Adrenal gland (tissue), 12 donors: Measurements from ENCODE around the gene TBC1D16. TPM values are rescaled to one million over a fixed set of nuclear protein-coding genes. Genes with fewer than 3 reads are reported as not detected.
A peak's percentile ranks its signal among the peaks of the same experiment; 100 is the strongest.

Source experiments
- DNase-seq, 7 donors: peaks; one replicate each; pipeline ENCODE4 v3.0.0-alpha.2; 2019 to 2020
- H3K27ac ChIP-seq, 5 donors: fragments of 200-600 bp; sonication (generic) in 4 of 5; 1 replicate in 3 of 5; 2 replicates in 2 of 5; pipeline versions ENCODE4 v1.5.1 to v1.8.0; 2016 to 2020; ENCODE audit warnings: mild to moderate bottlenecking in 1 of 5
- H3K27me3 ChIP-seq: fragments of 200-600 bp; 2 replicates; pipeline ENCODE4 v1.8.0; 2021
- H3K36me3 ChIP-seq, 2 donors: fragments of 200-600 bp; replicated peaks in 1 of 2; 1 replicate in 1 of 2; 2 replicates in 1 of 2; pipeline versions ENCODE4 v1.5.1 to v1.8.0; 2018 to 2022
- H3K4me1 ChIP-seq, 2 donors: fragments of 200-600 bp; replicated peaks in 1 of 2; 1 replicate in 1 of 2; 2 replicates in 1 of 2; pipeline versions ENCODE4 v1.5.1 to v1.8.0; 2018 to 2021
- H3K4me3 ChIP-seq, 4 donors: fragments of 200-600 bp; sonication (generic) in 3 of 4; one replicate each; pipeline ENCODE4 v1.5.1; 2016 to 2018
- H3K9me3 ChIP-seq, 3 donors: fragments of 200-600 bp; sonication (generic) in 1 of 3; replicated peaks in 1 of 3; 1 replicate in 2 of 3; 2 replicates in 1 of 3; pipeline versions ENCODE4 v1.5.1 to v1.8.0; 2016 to 2021
- POLR2A ChIP-seq, 2 donors: fragments of 450-650 bp; IDR thresholded peaks; one replicate each; pipeline ENCODE4 v1.6.1; 2017; ENCODE audit warnings: antibody characterized with exemption in 2 of 2, mild to moderate bottlenecking in 2 of 2, moderate library complexity in 1 of 2
- WGBS, 4 donors: extraction: QIAGEN DNeasy Blood & Tissue Kit in 2 of 4; methylation state at CpG; one replicate each; pipeline versions ENCODE4 v1.1.5 to v1.1.7; 2013 to 2017; 5-methylcytosine and 5-hydroxymethylcytosine counted together
- intact Hi-C, 2 donors: fragments of 100-400 bp; cut with DNase I; formaldehyde crosslinking; loops; one replicate each; pipeline versions ENCODE4 v1.14.1 to v1.15.0; 2022 to 2023
- polyA plus RNA-seq, 3 donors: library from polyadenylated mRNA; stranded (reverse); fragments of 200-250 nt in 2 of 3; fragments of 350-450 nt in 1 of 3; fragmentation: Illumina TruSeq in 1 of 3; extraction: RNeasy Lipid Tissue Mini Kit (QIAGEN cat#74804) in 1 of 3; gene quantifications; one replicate each; pipeline ENCODE4 v1.2.3, GENCODE V29; 2013 to 2014
- total RNA-seq, 9 donors: library from RNA; depleted of rRNA in 4 of 9; stranded (reverse); fragments of >200 nt in 4 of 9; fragments of 120-200 nt in 1 of 9; fragmentation: NEBNext Ultra II Directional in 1 of 9; extraction: Animal tissue kit (Norgen Biotek cat#: 25700) in 1 of 9; gene quantifications; one replicate each; pipeline versions ENCODE4 v1.1.0 to v1.2.4, GENCODE V29; 2013 to 2023
- TF ChIP-seq, protein P1 (sequence below), 6 experiments: fragments of 450-650 bp in 4 of 6; fragments of 200-600 bp in 2 of 6; sonication (generic) in 1 of 6; IDR thresholded peaks; 1 replicate in 5 of 6; 2 replicates in 1 of 6; pipeline versions ENCODE4 v1.5.1 to v1.8.0; 2016 to 2021; ENCODE audit warnings: antibody characterized with exemption in 6 of 6, mild to moderate bottlenecking in 2 of 6, moderate library complexity in 1 of 6
- donor health status: healthy with polysubstance abuse.
- donor health status: Bipolar disorder and iron deficiency.
- donor health status: DM: yes; HTN: yes; CAD: no.
- donor health status: DM: no; HTN: no; CAD: no.
- donor health status: DM: no; HTN: no; CAD: no.
- donor health status: DM: yes; HTN: yes; CAD: no.

The TBC1D16 gene
- total and polyA plus RNA-seq, 12 donors, result 4.2 to 62.5 (median 29.5) TPM

DNA sequence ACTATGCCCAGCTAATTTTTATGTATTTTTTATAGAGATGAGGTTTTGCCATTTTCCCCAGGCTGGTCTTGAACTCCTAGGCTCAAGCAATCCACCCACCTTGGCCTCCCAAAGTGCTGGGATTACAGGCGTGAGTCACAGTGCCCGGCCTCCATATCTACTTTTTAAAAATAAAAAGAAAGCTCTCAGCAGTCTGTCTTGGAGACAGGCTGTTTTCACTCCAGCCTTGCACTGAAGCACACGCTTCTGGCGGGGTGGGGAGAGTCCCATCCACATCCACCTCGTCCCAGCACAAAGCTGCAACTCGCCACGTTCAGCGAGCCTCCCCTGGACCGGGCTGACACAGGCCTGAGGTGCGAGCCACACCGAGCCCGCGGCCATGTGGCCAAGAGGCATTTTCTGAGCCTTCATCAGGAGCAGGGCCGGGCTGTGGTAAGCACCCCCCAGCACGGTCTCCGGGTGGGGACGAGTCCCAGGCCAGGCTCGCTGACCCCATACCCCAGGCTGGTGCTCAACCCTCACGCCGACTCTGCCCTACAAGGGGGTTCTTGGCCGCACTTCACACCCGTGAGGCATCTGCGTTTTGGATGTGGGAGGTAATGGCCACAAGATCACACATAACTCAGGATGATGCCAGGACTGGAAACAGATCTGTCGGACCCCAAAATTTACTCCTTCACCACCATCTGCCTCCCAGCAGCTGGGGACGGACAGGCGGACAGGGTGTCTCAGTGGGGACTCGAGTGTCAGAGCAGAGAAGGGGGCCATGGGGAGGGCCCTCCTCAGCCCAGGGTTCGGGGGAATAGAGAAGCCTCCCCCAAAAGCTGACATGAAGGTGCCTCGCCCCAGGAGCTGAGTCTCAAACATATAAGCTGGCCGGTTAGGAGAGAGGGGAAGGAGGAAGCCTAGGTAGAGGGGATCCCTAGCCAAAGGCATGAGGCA, 28.6 kb downstream of the TBC1D16 start:
- 91 to 94% (median 92%) methylated on average over 18 to 30 of the region's 30 CpGs for WGBS, 4 donors
- no peak for TF ChIP-seq POLR2A (IDR thresholded peaks at IDR 0.05)
- TF ChIP-seq, protein P1, sequence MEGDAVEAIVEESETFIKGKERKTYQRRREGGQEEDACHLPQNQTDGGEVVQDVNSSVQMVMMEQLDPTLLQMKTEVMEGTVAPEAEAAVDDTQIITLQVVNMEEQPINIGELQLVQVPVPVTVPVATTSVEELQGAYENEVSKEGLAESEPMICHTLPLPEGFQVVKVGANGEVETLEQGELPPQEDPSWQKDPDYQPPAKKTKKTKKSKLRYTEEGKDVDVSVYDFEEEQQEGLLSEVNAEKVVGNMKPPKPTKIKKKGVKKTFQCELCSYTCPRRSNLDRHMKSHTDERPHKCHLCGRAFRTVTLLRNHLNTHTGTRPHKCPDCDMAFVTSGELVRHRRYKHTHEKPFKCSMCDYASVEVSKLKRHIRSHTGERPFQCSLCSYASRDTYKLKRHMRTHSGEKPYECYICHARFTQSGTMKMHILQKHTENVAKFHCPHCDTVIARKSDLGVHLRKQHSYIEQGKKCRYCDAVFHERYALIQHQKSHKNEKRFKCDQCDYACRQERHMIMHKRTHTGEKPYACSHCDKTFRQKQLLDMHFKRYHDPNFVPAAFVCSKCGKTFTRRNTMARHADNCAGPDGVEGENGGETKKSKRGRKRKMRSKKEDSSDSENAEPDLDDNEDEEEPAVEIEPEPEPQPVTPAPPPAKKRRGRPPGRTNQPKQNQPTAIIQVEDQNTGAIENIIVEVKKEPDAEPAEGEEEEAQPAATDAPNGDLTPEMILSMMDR (IDR thresholded peaks at IDR 0.05), result no peak

DNA sequence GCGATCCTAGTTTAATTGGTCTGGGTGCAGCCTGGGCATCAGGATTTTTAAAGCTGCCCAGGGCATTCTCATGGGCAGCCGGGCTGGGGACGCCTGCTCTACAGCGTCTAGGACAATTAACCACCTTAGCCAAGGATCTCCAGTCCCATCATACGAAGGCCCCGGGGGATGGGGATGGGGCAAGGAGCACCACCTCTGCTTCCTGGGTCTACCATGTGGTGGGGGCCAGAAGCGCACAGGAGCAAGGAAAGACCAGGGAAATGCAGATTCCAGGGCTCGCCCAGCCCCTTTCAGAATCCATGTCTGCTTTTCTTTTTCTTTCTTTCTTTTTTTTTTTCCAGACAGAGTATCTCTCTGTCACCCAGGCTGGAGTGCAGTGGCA, 29.3 kb downstream of the TBC1D16 start:
- Histone ChIP-seq H3K9me3 (no peaks in the 10 kb centered on the region), H3K4me1 (peaks cover 0 to 8% of the 10 kb centered on the region in 2 donors), H3K27me3 (no peaks in the 10 kb centered on the region), H3K4me3 (no peak overlapping the region), H3K36me3 (peaks cover 0 to 14% of the 10 kb centered on the region in 2 donors), H3K27ac (no peak overlapping the region)
- DNase-seq, result no peak
- TF ChIP-seq POLR2A (IDR thresholded peaks at IDR 0.05), result no peak
- TF ChIP-seq, protein P1 (IDR thresholded peaks at IDR 0.05), result no peak
- 48 to 57% (median 51%) methylated on average over 8 of the region's 8 CpGs for WGBS, 4 donors
- intact Hi-C loops, result loop anchor here in 1 of 2 donors (5.0 kb wide), 1 partner anchor 76 kb away; no protein-coding TSS in a partner anchor

More for the DNA sequence above, 28.6 kb downstream of the TBC1D16 start:
- H3K4me3 ChIP-seq, result no peak overlapping the region
- no peak for DNase-seq
- H3K9me3 ChIP-seq, result no peaks in the 10 kb centered on the region
- H3K27ac ChIP-seq, result no peak overlapping the region
- intact Hi-C loops, result loop anchor here in 1 of 2 donors (5.0 kb wide), 1 partner anchor 75 kb away; no protein-coding TSS in a partner anchor
- no peaks in the 10 kb centered on the region for H3K27me3 ChIP-seq
- peaks cover 0 to 14% of the 10 kb centered on the region in 2 donors for H3K36me3 ChIP-seq
- H3K4me1 ChIP-seq, result peaks cover 0 to 8% of the 10 kb centered on the region in 2 donors

DNA sequence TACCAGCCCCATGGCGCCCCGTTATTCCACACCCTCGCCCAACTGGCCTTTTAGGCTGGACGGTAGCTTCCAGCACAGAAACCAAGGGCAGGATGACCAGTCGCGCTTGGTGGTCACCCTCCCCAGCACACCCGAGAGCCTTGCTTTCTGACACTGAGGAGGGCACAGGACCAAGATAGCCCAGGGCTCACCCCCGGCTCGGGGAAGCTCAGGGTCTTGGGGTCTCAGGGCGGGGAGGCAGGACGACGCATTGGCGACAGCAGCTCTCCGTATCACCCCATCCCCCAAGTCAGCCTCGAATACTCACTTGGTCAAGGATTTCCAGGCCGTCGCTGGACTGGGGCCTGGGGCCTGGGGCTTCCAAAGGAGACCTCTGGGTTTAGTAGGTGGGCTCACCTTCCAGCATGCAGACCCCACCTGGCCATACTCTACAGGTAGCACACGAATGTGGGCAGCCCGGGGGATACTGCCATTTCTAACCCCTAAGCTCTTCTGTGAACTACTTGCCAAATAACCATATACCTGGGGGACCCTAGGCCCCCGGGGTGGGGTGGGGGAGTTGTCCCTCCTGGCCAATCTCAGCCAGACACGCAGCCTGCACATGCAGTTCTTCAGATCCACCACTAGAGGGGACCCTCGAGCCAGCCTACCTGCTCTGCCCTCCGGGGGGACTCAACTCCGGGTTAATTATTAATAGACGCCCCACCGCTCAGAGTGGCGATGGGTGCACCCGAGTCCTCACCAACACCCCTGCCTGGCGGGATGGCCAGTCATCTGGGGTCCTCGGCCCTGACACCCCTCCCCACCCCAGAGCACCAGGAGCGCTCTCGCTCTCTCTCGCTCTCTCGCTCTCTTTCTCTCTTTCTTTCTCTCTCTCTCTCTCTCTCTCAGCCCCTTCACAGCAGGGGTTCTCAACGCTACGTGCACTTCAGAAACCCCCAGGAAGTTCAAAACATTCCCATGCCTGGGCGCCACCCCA, 30.0 kb downstream of the TBC1D16 start:
- TF ChIP-seq, protein P1 (IDR thresholded peaks at IDR 0.05), result peak; percentile 80 to 98 (median 91)
- no peak for TF ChIP-seq POLR2A (IDR thresholded peaks at IDR 0.05)
- Histone ChIP-seq H3K4me3 (peak overlapping the region in 1 of 4 donors; percentile 35), H3K4me1 (peaks cover 0 to 8% of the 10 kb centered on the region in 2 donors), H3K27ac (no peak overlapping the region), H3K36me3 (peaks cover 0 to 14% of the 10 kb centered on the region in 2 donors), H3K9me3 (no peaks in the 10 kb centered on the region), H3K27me3 (no peaks in the 10 kb centered on the region)
- 40 to 45% (median 44%) methylated on average over 24 to 37 of the region's 37 CpGs for WGBS, 4 donors
- intact Hi-C loops, result loop anchor here in 1 of 2 donors (5.0 kb wide), 1 partner anchor 77 kb away; no protein-coding TSS in a partner anchor
- DNase-seq, result peak in 6 of 7 donors; percentile 40 to 61 (median 48)
